HepG2 (cell line): ENCODE results near the gene LONP1. TPM values are rescaled to one million over a fixed set of nuclear protein-coding genes. Genes with fewer than 3 reads are reported as not detected.

ENCODE experiments used
- ARHGAP35 ChIP-seq: sonication (generic); formaldehyde crosslinking; IDR thresholded peaks from 2 replicates; pipeline ENCODE4 v1.9.0; 2022; ENCODE audit warnings: mild to moderate bottlenecking, inconsistent platforms, moderate library complexity, missing genetic modification reagents, borderline replicate concordance
- BCL6 ChIP-seq: IDR thresholded peaks from 2 replicates; pipeline ENCODE4 v1.6.1; 2016; ENCODE audit warnings: missing genetic modification reagents, missing compliant biosample characterization
- BCLAF1 ChIP-seq: fragments of 450-650 bp; IDR thresholded peaks from 2 replicates; pipeline ENCODE4 v1.6.1; 2017; ENCODE audit warnings: mild to moderate bottlenecking
- FLYWCH1 ChIP-seq: sonication (generic); formaldehyde crosslinking; IDR thresholded peaks from 2 replicates; pipeline ENCODE4 v1.8.1; 2023; ENCODE audit warnings: mild to moderate bottlenecking, missing genetic modification reagents
- HNRNPH1 ChIP-seq: fragments of 200-400 bp; formaldehyde crosslinking; optimal IDR thresholded peaks from 2 replicates; pipeline ENCODE3; 2017; ENCODE audit warnings: mild to moderate bottlenecking, low read depth, low read length
- IRF9 ChIP-seq: sonication (generic); formaldehyde crosslinking; IDR thresholded peaks from 2 replicates; pipeline ENCODE4 v1.8.0; 2022; ENCODE audit warnings: missing genetic modification reagents, mild to moderate bottlenecking, borderline replicate concordance
- POLR2A ChIP-seq, 2 experiments: IDR thresholded peaks; 2 replicates each; pipeline ENCODE4 v1.6.1; 2011; ENCODE audit warnings: low read depth in 2 of 2, low read length in 2 of 2, mild to moderate bottlenecking in 1 of 2, moderate library complexity in 1 of 2; ENCODE audit not compliant: insufficient read depth in 1 of 2
- PRDM15 ChIP-seq: sonication (generic); formaldehyde crosslinking; IDR thresholded peaks from 2 replicates; pipeline ENCODE4 v1.4.0; 2020; ENCODE audit warnings: missing genetic modification reagents
- RFX1 ChIP-seq: fragments of 450-650 bp; IDR thresholded peaks from 2 replicates; pipeline ENCODE4 v1.6.1; 2017
- SNRNP70 ChIP-seq: fragments of 200-400 bp; formaldehyde crosslinking; IDR thresholded peaks from 2 replicates; pipeline ENCODE4 v1.6.1; 2017; ENCODE audit warnings: mild to moderate bottlenecking, low read depth, low read length, moderate library complexity
- ZBTB26 ChIP-seq: IDR thresholded peaks from 2 replicates; pipeline ENCODE4 v1.6.1; 2016; ENCODE audit warnings: missing compliant biosample characterization, missing genetic modification reagents, borderline replicate concordance
- ZFY ChIP-seq: sonication (generic); formaldehyde crosslinking; IDR thresholded peaks from 2 replicates; pipeline ENCODE4 v1.4.0; 2020; ENCODE audit warnings: missing genetic modification reagents
- ZKSCAN1 ChIP-seq: fragments of 150-350 bp; IDR thresholded peaks from 2 replicates; pipeline ENCODE4 v1.6.1; 2014; ENCODE audit warnings: low read length
- ZNF264 ChIP-seq: sonication (generic); formaldehyde crosslinking; IDR thresholded peaks from 2 replicates; pipeline ENCODE4 v1.4.0; 2020; ENCODE audit warnings: missing genetic modification reagents
- ZNF512 ChIP-seq: sonication (generic); formaldehyde crosslinking; IDR thresholded peaks from 2 replicates; pipeline ENCODE4 v1.4.0; 2020; ENCODE audit warnings: mild to moderate bottlenecking, missing genetic modification reagents
- ZNF569 ChIP-seq: sonication (generic); formaldehyde crosslinking; IDR thresholded peaks from 2 replicates; pipeline ENCODE4 v1.5.0; 2020; ENCODE audit warnings: mild to moderate bottlenecking, missing genetic modification reagents, moderate library complexity, borderline replicate concordance
- polyA plus RNA-seq, 8 experiments: library from polyadenylated mRNA; depleted of rRNA in 3 of 8; stranded (reverse) in 7 of 8; unstranded in 1 of 8; fragments of >200 nt; fragmentation: Illumina TruSeq in 4 of 8; extraction: Trizol in 4 of 8; gene quantifications; 2 replicates each; pipeline versions ENCODE4 v1.2.1 to v1.2.3, GENCODE V29; 2011 to 2016; ENCODE audit warnings: low read depth in 4 of 8, missing spikeins in 1 of 8, mixed read lengths in 1 of 8; ENCODE audit not compliant: insufficient read depth in 1 of 8
- total RNA-seq, 5 experiments: library from RNA; depleted of rRNA; stranded (reverse); fragments of >200 nt; fragmentation: Illumina TruSeq; extraction: Trizol; gene quantifications; 2 replicates each; pipeline ENCODE4 v1.2.3, GENCODE V29; 2016; ENCODE audit warnings: low read depth in 1 of 5

The LONP1 gene
- total and polyA plus RNA-seq, 2 of the 13 experiments (the other 11 are each of a cell fraction or from before 2014, with no cell fraction given): 59.5 to 76.8 TPM

GRCh38 chr19:5719961-5720790, at the start of gene LONP1, which contains the start of gene CATSPERD (continued):
- TF ChIP-seq BCLAF1 (no peak), RFX1 (no peak), PRDM15 (no peak), SNRNP70 (no peak), ZFY (CRISPR knock-in tag) (peak; percentile 96), FLYWCH1 (no peak), ZBTB26 (CRISPR knock-in tag) (peak; percentile 58), IRF9 (CRISPR knock-in tag) (peak; percentile 22; the same call in 1 of the 2 replicates), ZNF512 (CRISPR knock-in tag) (0 out of 2 replicates have a peak, but pooled peaks have one; percentile 52), HNRNPH1 (no peak), ZNF569 (CRISPR knock-in tag) (no peak; the same call in 1 of the 2 replicates), ZNF264 (CRISPR knock-in tag) (peak; percentile 70; the same call in 1 of the 2 replicates), ZKSCAN1 (no peak; the same call in 1 of the 2 replicates), POLR2A (IDR thresholded peaks at IDR 0.05; ENCODE audit: insufficient read depth in 1 of 2, low read depth in 2 of 2, low read length in 2 of 2) (peak; percentile 88 to 93), BCL6 (CRISPR knock-in tag) (peak; percentile 63; the same call in 1 of the 2 replicates), ARHGAP35 (CRISPR knock-in tag) (0 out of 2 replicates have a peak, but pooled peaks have one; percentile 56)
